MG63 (cell line): Measurements from ENCODE around the gene ARHGAP8. TPM values are rescaled to one million over a fixed set of nuclear protein-coding genes. Genes with fewer than 3 reads are reported as not detected.

ENCODE experiments used
- DNase-seq: peaks from one replicate; pipeline ENCODE4 v3.0.0-alpha.2; 2020
- H3K27me3 ChIP-seq: fragments of 250-450 bp; sonication (Bioruptor Pico); 2 replicates; pipeline ENCODE4 v1.5.1; 2020; ENCODE audit warnings: mild to moderate bottlenecking, moderate library complexity
- H3K36me3 ChIP-seq: fragments of 250-450 bp; sonication (Bioruptor Pico); 2 replicates; pipeline ENCODE4 v1.5.1; 2020; ENCODE audit warnings: mild to moderate bottlenecking, moderate library complexity
- H3K4me3 ChIP-seq: fragments of 250-450 bp; sonication (Bioruptor Pico); 2 replicates; pipeline ENCODE4 v1.5.1; 2020; ENCODE audit warnings: mild to moderate bottlenecking, moderate library complexity
- H3K9me3 ChIP-seq: fragments of 250-450 bp; sonication (Bioruptor Pico); 2 replicates; pipeline ENCODE4 v1.5.1; 2020; ENCODE audit warnings: mild to moderate bottlenecking, moderate library complexity
- total RNA-seq: library from RNA; depleted of rRNA; stranded (reverse); fragments of >200 nt; shearing (Covaris generic); gene quantifications from 2 replicates; pipeline ENCODE4 v1.2.3, GENCODE V29; 2014; ENCODE audit warnings: low replicate concordance; rRNA removed

ARHGAP8 gene
- total RNA-seq, 1 experiment from 2014 or later = not detected

- no peak for DNase-seq
Observed at GRCh38 chr22:44906248-44906936, 154.0 kb downstream of the ARHGAP8 start.

GRCh38 chr22:44906999-44907644 lies 154.7 kb downstream of the ARHGAP8 start:
- Histone ChIP-seq H3K9me3 (no peaks in the 10 kb centered on the region), H3K4me3 (no peak overlapping the region), H3K36me3 (no peaks in the 10 kb centered on the region), H3K27me3 (peaks cover 19% of the 10 kb centered on the region)
- DNase-seq = no peak

More at GRCh38 chr22:44906248-44906936, 154.0 kb downstream of the ARHGAP8 start:
- Histone ChIP-seq H3K4me3 (no peak overlapping the region), H3K36me3 (no peaks in the 10 kb centered on the region), H3K9me3 (peaks cover 2% of the 10 kb centered on the region; the same call in 1 of the 2 replicates), H3K27me3 (peaks cover 19% of the 10 kb centered on the region)

- DNase-seq = no peak
- H3K36me3 ChIP-seq = no peaks in the 10 kb centered on the region
- peaks cover 15% of the 10 kb centered on the region for H3K27me3 ChIP-seq
- H3K4me3 ChIP-seq = no peak overlapping the region
- no peaks in the 10 kb centered on the region for H3K9me3 ChIP-seq
Observed at GRCh38 chr22:44907765-44908737, 155.7 kb downstream of the ARHGAP8 start.

GRCh38 chr22:44909241-44909640 lies 156.9 kb downstream of the ARHGAP8 start:
- no peaks in the 10 kb centered on the region for H3K9me3 ChIP-seq
- no peak overlapping the region for H3K4me3 ChIP-seq
- peaks cover 6% of the 10 kb centered on the region for H3K27me3 ChIP-seq
- H3K36me3 ChIP-seq = no peaks in the 10 kb centered on the region
- DNase-seq = no peak

Other genes with a start within 250 kb of the ARHGAP8 start
- gene PRR5, start 50.4 kb upstream of the ARHGAP8 start, total RNA-seq = 24.0 and 45.5 TPM in 2 replicates